Lower lobe of right lung (tissue), 2 donors: ENCODE results near the gene CEP89. TPM values are rescaled to one million over a fixed set of nuclear protein-coding genes. Genes with fewer than 3 reads are reported as not detected.
"Not testable (repeated sequence)": the region's sequence is repeated elsewhere in the genome, so short reads cannot be mapped to it uniquely, and the experiment has no call there.

ENCODE experiments used
- ATAC-seq, 2 donors: fragments of 200-7000 bp; cut with Tn5 transposase; one replicate each; pipeline ENCODE4 v1.9.1; 2020 to 2022; ENCODE audit warnings: mild to moderate bottlenecking in 2 of 2, moderate library complexity in 2 of 2
- DNase-seq: peaks from one replicate; pipeline ENCODE4 v3.0.0-alpha.2; 2020
- H3K27ac ChIP-seq: fragments of 200-600 bp; one replicate; pipeline ENCODE4 v1.8.0; 2022
- H3K27me3 ChIP-seq: fragments of 200-600 bp; one replicate; pipeline ENCODE4 v1.8.0; 2022; ENCODE audit warnings: low read depth
- H3K36me3 ChIP-seq: fragments of 200-600 bp; one replicate; pipeline ENCODE4 v1.8.0; 2022; ENCODE audit warnings: mild to moderate bottlenecking
- H3K4me1 ChIP-seq: fragments of 200-600 bp; one replicate; pipeline ENCODE4 v1.8.0; 2022
- H3K4me3 ChIP-seq: fragments of 200-600 bp; one replicate; pipeline ENCODE4 v1.8.0; 2022; ENCODE audit warnings: mild to moderate bottlenecking
- H3K9me3 ChIP-seq: fragments of 200-600 bp; one replicate; pipeline ENCODE4 v1.8.0; 2022
- intact Hi-C: fragments of 100-400 bp; cut with DNase I; formaldehyde crosslinking; loops from one replicate; pipeline ENCODE4 v1.11.0; 2022
- total RNA-seq: library from RNA; stranded (reverse); fragmentation: NEBNext Ultra II Directional; extraction: Animal tissue kit (Norgen Biotek cat#: 25700); gene quantifications from one replicate; pipeline ENCODE4 v1.2.1, GENCODE V29; 2021
- TF ChIP-seq, protein P1 (sequence below): fragments of 200-600 bp; IDR thresholded peaks from one replicate; pipeline ENCODE4 v1.8.0; 2022; ENCODE audit warnings: antibody characterized with exemption, mild to moderate bottlenecking
- donor health status: DM: no; HTN: yes; CAD: no; lungs with severe emphysema.

Gene CEP89
- total RNA-seq, 1 donor from 2014 or later = 19.8 TPM

DNA sequence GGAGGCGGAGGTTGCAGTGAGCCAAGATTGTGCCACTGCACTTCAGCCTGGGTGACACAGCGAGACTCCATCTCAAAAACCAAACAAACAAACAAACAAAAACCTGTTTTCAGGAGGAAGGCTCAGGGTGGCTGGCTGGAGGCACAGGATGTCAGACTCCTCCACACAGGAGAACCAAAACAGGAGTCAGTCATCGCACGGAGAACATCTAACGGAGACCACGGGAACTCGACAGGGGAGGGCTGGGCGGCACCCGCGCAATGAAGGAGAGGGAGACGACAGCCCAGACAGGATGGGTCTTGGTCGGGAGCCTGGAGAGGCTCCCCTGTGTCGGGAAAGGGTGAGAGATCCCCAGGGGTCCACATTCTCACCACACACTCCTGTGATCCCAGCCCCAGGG is 81.4 kb downstream of the CEP89 start:
- Histone ChIP-seq H3K27ac (no peak overlapping the region), H3K36me3 (peaks cover 9% of the 10 kb centered on the region), H3K9me3 (peaks cover 21% of the 10 kb centered on the region), H3K27me3 (no peaks in the 10 kb centered on the region), H3K4me1 (no peaks in the 10 kb centered on the region), H3K4me3 (no peak overlapping the region)
- no peak for ATAC-seq
- TF ChIP-seq, protein P1, sequence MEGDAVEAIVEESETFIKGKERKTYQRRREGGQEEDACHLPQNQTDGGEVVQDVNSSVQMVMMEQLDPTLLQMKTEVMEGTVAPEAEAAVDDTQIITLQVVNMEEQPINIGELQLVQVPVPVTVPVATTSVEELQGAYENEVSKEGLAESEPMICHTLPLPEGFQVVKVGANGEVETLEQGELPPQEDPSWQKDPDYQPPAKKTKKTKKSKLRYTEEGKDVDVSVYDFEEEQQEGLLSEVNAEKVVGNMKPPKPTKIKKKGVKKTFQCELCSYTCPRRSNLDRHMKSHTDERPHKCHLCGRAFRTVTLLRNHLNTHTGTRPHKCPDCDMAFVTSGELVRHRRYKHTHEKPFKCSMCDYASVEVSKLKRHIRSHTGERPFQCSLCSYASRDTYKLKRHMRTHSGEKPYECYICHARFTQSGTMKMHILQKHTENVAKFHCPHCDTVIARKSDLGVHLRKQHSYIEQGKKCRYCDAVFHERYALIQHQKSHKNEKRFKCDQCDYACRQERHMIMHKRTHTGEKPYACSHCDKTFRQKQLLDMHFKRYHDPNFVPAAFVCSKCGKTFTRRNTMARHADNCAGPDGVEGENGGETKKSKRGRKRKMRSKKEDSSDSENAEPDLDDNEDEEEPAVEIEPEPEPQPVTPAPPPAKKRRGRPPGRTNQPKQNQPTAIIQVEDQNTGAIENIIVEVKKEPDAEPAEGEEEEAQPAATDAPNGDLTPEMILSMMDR = no peak
- intact Hi-C loops = no loop called here
- no peak for DNase-seq

GRCh38 chr19:32889137-32889934 is 82.4 kb downstream of the CEP89 start:
- DNase-seq (no peak), ATAC-seq (no peak)
- Histone ChIP-seq H3K27ac (no peak overlapping the region), H3K9me3 (peaks cover 21% of the 10 kb centered on the region), H3K36me3 (peaks cover 9% of the 10 kb centered on the region), H3K4me1 (no peaks in the 10 kb centered on the region), H3K27me3 (no peaks in the 10 kb centered on the region), H3K4me3 (no peak overlapping the region)
- intact Hi-C loops = no loop called here
- TF ChIP-seq, protein P1 = no peak

DNA sequence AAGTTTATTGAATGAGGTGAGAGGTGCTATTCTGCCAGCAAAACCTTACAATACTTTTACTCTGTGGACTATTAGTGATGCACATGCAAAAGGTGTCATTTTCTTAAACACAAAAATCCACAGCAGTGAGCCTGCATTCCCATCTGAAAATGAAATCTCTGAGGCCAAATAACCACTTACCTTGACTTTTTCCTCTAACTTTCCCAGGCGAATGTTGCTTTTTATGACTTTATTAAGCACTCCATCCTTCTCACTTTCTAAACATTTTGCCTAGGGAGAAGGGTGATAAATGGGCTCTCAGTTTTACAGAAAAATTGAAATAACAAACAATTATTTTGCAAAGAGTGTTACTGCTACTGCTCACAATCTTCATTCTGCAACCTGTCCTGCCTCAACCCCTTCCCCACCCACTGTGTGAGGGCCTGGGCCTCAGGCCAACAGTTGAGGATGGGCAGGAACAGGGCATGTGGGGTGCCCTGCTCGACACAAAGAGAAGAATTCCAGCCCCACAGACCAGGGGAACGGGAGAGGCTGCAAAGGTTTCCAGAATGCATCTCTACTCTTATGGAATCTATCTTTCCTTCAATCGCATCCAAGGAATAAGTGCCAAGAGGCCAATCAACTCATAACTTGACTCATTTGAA is 84.1 kb downstream of the CEP89 start:
- H3K4me3 ChIP-seq = no peak overlapping the region
- intact Hi-C loops = no loop called here
- ATAC-seq (no peak), DNase-seq (no peak)
- H3K27ac ChIP-seq = no peak overlapping the region
- TF ChIP-seq, protein P1 = no peak
- peaks cover 10% of the 10 kb centered on the region for H3K9me3 ChIP-seq
- H3K4me1 ChIP-seq = no peaks in the 10 kb centered on the region
- peaks cover 9% of the 10 kb centered on the region for H3K36me3 ChIP-seq
- H3K27me3 ChIP-seq = no peaks in the 10 kb centered on the region

DNA sequence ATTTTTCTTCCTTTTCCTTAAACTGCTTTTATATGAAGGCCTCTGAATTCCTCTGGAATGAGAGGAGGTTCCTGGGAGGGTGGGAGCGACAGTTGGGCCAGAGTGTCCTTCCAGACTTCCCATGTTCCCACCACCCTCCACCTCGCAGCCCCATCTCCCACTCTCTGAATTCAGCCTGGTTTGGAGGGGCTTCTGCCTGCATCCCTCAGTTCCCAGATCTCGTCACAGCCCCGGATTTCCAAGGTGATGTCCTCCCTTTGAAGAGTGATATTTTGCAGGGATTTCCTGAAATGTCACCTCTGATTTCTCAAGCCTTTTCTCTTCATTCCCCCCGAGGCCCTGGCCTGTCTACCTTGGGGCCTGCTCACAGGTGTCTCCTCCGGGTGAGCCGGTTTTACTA is 85.5 kb downstream of the CEP89 start:
- intact Hi-C loops = no loop called here
- DNase-seq = no peak

GRCh38 chr19:32885255-32885654 is 86.5 kb downstream of the CEP89 start:
- H3K4me3 ChIP-seq, DNase-seq, H3K4me1 ChIP-seq, ATAC-seq, H3K9me3 ChIP-seq, H3K27ac ChIP-seq, H3K27me3 ChIP-seq, intact Hi-C loops: not testable (repeated sequence)
- peaks cover 18% of the 10 kb centered on the region for H3K36me3 ChIP-seq

More for the DNA sequence above, 85.5 kb downstream of the CEP89 start:
- no peaks in the 10 kb centered on the region for H3K4me1 ChIP-seq
- no peak overlapping the region for H3K27ac ChIP-seq
- H3K27me3 ChIP-seq = no peaks in the 10 kb centered on the region
- no peaks in the 10 kb centered on the region for H3K9me3 ChIP-seq
- no peak overlapping the region for H3K4me3 ChIP-seq
- peaks cover 15% of the 10 kb centered on the region for H3K36me3 ChIP-seq
- no peak for ATAC-seq
- TF ChIP-seq, protein P1 = no peak

GRCh38 chr19:32881766-32882165 is 90.0 kb downstream of the CEP89 start:
- H3K27ac ChIP-seq = no peak overlapping the region
- TF ChIP-seq, protein P1 = no peak
- H3K4me3 ChIP-seq = no peak overlapping the region
- DNase-seq (no peak), ATAC-seq (no peak)
- H3K36me3 ChIP-seq = peaks cover 30% of the 10 kb centered on the region
- no peaks in the 10 kb centered on the region for H3K4me1 ChIP-seq
- intact Hi-C loops = no loop called here
- H3K9me3 ChIP-seq = no peaks in the 10 kb centered on the region
- no peaks in the 10 kb centered on the region for H3K27me3 ChIP-seq
